CD4-positive, alpha-beta T cell treated with Interleukin-1 beta for 1 hour (primary cell): ENCODE data around the gene IGF2.

ENCODE experiments used
- DNase-seq, 2 donors: peaks; one replicate each; pipeline ENCODE4 v3.0.0-alpha.2; 2020 to 2022

The IGF2 gene

GRCh38 chr11:2102132-2102882 lies 36.9 kb downstream of the IGF2 start:
- no peak for DNase-seq

DNA sequence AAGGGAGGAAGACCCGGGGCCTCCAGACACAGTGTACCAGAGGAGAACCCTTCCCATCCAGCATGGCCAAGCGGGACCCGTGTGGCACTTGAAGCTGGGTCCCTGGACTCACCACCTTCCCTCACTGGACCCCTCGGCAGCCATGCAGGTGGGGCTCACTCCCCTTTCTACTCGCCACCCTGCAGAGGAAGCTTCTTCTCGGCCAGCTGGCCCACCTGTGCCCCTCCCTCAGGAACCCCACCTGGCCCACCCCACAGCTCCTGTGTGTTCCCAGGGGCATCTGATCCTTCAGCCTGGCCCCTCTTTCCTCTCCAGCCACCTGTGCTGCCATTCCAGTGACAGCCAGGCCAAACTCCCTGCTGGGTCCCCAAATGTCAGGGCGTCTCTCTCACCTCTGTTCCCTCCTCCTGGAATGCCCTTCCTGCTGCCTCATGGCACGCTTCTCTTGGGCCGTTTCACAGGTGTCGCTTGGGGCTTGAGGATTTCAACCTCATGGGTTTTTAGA lies 38.0 kb downstream of the IGF2 start:
- DNase-seq, result no peak

GRCh38 chr11:2100361-2101170 lies 38.6 kb downstream of the IGF2 start:
- peak in 1 of 2 donors; percentile 48 for DNase-seq

GRCh38 chr11:2099516-2100349 lies 39.5 kb downstream of the IGF2 start:
- DNase-seq, result no peak

GRCh38 chr11:2098691-2099515 lies 40.3 kb downstream of the IGF2 start:
- no peak for DNase-seq

DNA sequence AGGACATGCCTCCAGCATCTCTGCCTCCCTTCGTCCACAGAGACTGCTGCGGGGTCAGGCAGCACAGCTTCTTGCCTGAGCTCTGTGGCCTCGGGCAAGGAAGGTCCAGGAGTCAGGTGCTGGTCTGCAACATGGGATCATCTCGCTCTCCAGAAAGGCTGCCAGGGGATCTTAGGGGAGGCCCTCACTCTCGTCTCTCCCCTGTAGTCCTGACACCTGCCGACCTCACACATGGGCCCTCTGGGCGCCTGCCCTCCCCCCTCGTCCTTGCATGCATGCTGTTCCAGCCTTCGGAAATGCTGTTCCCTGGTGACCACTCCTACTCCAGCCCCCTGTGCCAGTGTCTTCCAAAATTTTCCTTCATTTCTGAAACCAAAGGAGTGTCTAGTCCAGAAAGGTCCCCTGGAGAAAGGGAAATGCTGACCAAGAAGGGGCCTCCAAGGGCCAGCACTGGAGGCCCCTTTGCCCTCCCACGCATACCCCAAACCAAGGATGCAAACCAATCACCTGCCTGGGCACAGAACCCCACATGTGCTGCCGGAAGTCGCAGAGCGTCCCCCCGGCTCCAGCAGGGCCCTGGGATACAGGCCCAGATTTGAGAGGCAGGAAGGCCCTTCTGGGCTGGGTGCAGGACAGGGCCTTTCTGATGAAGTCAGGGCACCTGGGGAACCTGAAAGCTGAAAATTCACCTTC lies 41.0 kb downstream of the IGF2 start:
- no peak for DNase-seq

DNA sequence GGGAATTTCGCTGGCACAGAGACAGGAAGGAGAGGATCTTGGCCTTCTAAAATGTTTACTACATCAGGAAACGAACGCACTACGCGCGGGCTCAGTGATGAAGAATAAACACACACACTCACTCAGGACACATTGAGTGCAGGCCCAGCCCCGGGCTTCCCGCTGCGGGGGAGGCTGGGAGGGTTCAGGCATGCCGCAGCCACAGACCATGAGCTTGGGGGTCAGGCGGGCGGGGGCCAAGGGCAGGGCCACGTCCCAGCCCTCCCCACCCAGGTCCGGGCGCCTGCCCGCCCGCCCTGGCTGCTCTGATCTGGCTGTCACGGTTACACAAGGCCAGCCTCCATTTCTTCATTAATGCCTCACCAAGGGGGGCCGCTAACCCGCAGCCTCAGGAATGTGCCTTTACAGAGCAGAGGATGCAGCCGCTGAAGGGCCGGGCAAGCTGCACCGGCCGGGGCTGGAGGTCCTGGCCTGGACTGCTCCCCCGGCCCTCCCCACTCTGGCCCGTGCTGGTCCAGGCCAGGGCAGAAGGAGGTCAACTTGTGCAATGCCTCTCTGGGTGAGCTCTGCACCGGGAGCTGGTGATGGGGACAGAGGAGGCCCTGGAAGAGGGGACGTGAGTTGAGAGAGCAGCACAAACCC lies 41.7 kb downstream of the IGF2 start:
- DNase-seq, result no peak

DNA sequence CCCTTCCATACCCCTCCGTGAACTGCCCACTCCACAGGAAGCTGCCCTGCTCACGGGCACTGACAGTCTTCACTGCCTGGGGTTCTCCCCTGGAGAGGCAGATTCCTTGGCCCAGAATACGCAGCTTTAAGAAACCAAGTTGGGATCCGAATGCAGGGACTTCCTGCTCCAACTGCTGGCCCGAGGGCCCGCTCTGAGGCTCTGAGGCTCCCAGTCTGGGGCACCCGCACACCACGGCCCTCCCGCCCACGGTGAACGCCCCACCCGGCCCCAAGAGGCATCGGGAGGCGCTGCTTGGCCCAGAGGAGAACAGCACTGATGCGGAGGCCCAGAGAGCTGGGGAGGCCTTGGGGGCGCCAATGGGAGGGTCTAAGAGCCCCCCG lies 42.3 kb downstream of the IGF2 start:
- no peak for DNase-seq

DNA sequence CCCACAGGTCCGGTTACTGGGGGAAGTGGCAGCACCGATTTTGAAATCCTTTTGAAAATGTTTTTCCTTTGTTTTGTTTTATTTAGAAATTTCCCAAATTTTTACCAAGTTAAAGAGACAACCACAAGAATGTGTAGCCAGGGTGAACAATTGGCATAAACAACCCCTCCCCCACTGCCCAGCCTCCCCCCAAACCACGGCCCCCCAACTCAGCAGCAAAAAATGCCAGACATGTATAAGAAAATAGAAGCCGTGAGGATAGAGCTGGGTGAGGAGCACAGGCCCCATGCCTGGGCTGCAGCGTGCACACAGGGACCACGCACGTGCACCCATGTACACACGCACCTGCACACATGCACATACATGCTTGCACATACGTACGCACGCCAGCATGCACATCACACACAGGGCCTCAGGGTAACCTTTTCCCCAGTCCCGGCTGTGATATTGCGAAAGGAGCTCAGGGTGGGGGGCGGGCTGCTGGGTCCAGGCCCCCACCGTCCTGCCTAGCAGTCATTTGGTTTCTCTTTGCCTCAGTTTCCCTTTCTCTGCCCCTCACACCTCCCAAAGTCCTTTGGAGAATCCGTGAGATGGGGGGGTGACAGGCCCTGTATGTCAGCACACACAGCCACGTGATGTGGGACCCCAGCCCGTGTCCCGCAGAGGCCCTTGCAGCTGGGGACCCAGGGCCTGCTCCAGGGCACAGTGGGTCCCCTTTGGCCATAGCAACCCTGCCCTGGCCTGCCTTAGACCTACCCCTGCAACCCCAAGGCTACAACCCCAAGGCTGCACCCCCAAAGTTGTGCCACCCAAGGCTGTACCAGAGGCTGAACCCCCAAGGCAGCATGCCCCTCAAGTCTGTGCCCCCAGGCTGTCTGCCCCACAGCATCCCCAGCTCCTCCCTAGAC lies 42.9 kb downstream of the IGF2 start:
- no peak for DNase-seq

DNA sequence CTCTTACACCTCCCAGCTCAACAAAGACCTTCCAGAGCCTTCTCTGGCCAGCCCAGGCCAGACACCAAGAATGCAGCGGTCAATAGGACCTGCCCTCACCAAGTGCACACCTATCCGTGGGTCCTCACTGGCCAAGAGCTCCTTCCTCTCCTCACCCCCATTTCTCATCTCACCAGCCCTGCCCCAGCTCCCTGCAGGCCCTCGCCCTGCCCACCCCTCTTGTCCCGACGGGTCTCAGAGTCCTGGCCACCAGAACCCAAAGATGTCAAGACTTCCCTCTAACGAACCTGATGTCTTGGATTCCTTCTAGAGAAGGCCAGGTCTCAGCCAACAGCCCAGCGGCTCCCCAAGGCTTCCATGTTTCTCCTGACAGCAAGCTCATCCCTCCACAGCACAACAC lies 43.6 kb downstream of the IGF2 start:
- no peak for DNase-seq

- DNase-seq, result no peak
Measured at GRCh38 chr11:2095198-2095520, 44.0 kb downstream of the IGF2 start.

GRCh38 chr11:2094354-2095197 lies 44.6 kb downstream of the IGF2 start:
- DNase-seq, result no peak

DNA sequence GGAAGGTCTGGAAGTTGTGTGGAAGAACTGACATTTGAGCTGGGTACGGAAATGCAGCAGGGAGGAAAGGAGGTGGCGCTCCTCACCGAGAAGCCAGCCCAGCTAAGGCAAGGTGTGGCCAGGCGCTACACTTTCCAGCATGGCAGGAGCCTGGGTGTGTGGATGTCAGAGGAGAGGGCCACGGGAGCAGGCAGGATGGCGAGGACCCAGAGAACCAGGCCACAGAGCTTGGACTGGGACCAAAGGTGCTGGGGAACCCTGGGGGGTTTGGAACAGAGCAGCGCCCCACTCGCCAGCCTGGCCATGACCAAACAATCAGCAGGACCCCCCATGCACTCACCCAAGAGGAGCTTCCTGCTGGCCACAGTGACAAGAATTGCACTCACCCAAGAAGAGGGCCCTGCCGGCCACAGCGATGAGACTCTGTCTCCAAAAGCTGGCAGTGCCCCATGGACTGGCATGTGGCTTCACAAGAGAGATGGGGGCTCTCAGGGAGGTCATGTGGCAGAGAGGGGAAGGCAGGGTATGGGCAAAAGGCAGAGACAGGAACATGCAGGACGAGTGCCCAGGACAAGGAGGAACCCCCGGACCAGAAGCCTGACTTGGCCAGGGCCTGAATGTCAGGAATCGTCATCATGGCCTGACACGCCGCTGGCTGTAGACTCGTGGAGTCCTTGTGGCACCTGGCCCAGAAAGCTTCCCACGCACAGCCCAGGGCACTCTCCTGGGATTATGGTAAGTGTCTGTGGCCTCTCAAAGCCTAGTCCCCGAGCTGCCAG lies 45.4 kb downstream of the IGF2 start:
- no peak for DNase-seq

GRCh38 chr11:2092956-2093412 lies 46.2 kb downstream of the IGF2 start:
- peak; percentile 54 to 59 for DNase-seq

GRCh38 chr11:2092464-2092910 lies 46.7 kb downstream of the IGF2 start:
- no peak for DNase-seq

GRCh38 chr11:2091786-2092463 lies 47.3 kb downstream of the IGF2 start:
- no peak for DNase-seq

GRCh38 chr11:2091112-2091746 lies 48.0 kb downstream of the IGF2 start:
- DNase-seq, result no peak
